GM23338 (cell line): ENCODE measurements around the gene RHBDD1. TPM values are rescaled to one million over a fixed set of nuclear protein-coding genes. Genes with fewer than 3 reads are reported as not detected.

Experiments
- EZH2 ChIP-seq: fragments of 200-600 bp; sonication (generic); IDR thresholded peaks from one replicate; pipeline ENCODE4 v1.8.0; 2017; ENCODE audit warnings: antibody characterized with exemption, mild to moderate bottlenecking, low read depth; ENCODE audit not compliant: unreplicated experiment
- JUNB ChIP-seq: IDR thresholded peaks from one replicate; pipeline ENCODE4 v1.6.1; 2016; ENCODE audit warnings: antibody characterized with exemption; ENCODE audit not compliant: unreplicated experiment
- REST ChIP-seq: IDR thresholded peaks from one replicate; pipeline ENCODE4 v1.6.1; 2018; ENCODE audit warnings: antibody characterized with exemption; ENCODE audit not compliant: unreplicated experiment
- STAT1 ChIP-seq: IDR thresholded peaks from one replicate; pipeline ENCODE4 v1.6.1; 2016; ENCODE audit warnings: antibody characterized with exemption; ENCODE audit not compliant: unreplicated experiment
- ZNF114 ChIP-seq: fragments of 250-450 bp; sonication (Bioruptor Pico); IDR thresholded peaks from 2 replicates; pipeline ENCODE4 v1.5.0; 2020; ENCODE audit warnings: mild to moderate bottlenecking, moderate library complexity
- ZNF331 ChIP-seq: fragments of 250-450 bp; sonication (Bioruptor Pico); IDR thresholded peaks from 2 replicates; pipeline ENCODE4 v1.5.0; 2020; ENCODE audit warnings: low read depth, mild to moderate bottlenecking, moderate library complexity
- ZNF462 ChIP-seq: fragments of 250-450 bp; sonication (Bioruptor Pico); IDR thresholded peaks from 2 replicates; pipeline ENCODE4 v1.5.0; 2020; ENCODE audit warnings: mild to moderate bottlenecking, moderate library complexity
- polyA plus RNA-seq: library from polyadenylated mRNA; unstranded; fragments of >200 nt; fragmentation: Nextera tagmentation; extraction: Ambion mirVana; gene quantifications from 2 replicates; pipeline ENCODE4 v1.2.1, GENCODE V29; 2016
- total RNA-seq: library from RNA; depleted of rRNA; stranded (reverse); fragments of >200 nt; shearing (Covaris generic); gene quantifications from 2 replicates; pipeline ENCODE4 v1.2.3, GENCODE V29; 2014

Gene RHBDD1
- total and polyA plus RNA-seq, 2 experiments from 2014 or later: 7.3 to 13.0 TPM

- no peak for TF ChIP-seq ZNF462 (CRISPR knock-in tag)
- TF ChIP-seq EZH2: no peak
- no peak for TF ChIP-seq REST
- TF ChIP-seq ZNF331 (CRISPR knock-in tag): no peak
- TF ChIP-seq ZNF114: no peak
- no peak for TF ChIP-seq STAT1
- TF ChIP-seq JUNB: no peak
These were observed 32.4 kb upstream of the RHBDD1 start (continued) for GRCh38 chr2:226803410-226803809.
